ENCODE data around the gene PCSK5. TPM values are rescaled to one million over a fixed set of nuclear protein-coding genes. Genes with fewer than 3 reads are reported as not detected.

PCSK5 gene
- total RNA-seq, 1 experiment from 2014 or later, result 7.5 TPM

GRCh38 chr9:76166526-76166925 lies 276.1 kb downstream of the PCSK5 start:
- no peaks in the 10 kb centered on the region for H3K9me3 Mint-ChIP-seq
- Histone ChIP-seq H3K79me1 (ENCODE audit: insufficient read depth, low read depth, low read length, poor library complexity, severe bottlenecking) (no peaks in the 10 kb centered on the region), H3K56ac (ENCODE audit: insufficient read length, low read depth, low read length) (no peak overlapping the region), H2AFZ (ENCODE audit: low read length) (no peak overlapping the region), H3K14ac (ENCODE audit: insufficient read depth, low read length) (no peak overlapping the region), H3K27me3 (ENCODE audit: insufficient read depth, low read length) (no peaks in the 10 kb centered on the region), H3T11ph (ENCODE audit: low read length) (no peak overlapping the region), H4K5ac (ENCODE audit: insufficient read length, low read depth, low read length) (no peak overlapping the region), H3K23me2 (ENCODE audit: insufficient read length, low read depth, low read length, poor library complexity, severe bottlenecking) (no peaks in the 10 kb centered on the region), H2BK120ac (ENCODE audit: low read depth, low read length, poor library complexity, severe bottlenecking) (no peak overlapping the region), H2BK5ac (ENCODE audit: insufficient read length, low read length) (no peak overlapping the region), H3K18ac (ENCODE audit: insufficient read length, low read depth, low read length) (no peak overlapping the region), H2BK15ac (ENCODE audit: low read depth, low read length) (no peak overlapping the region), H3K9me3 (ENCODE audit: control insufficient read depth, low read depth, low read length) (no peaks in the 10 kb centered on the region), H3K27ac (ENCODE audit: insufficient read length, low read depth, low read length) (no peak overlapping the region), H3K9ac (ENCODE audit: extremely low read depth, insufficient read length, low read length) (no peak overlapping the region), H3K79me2 (ENCODE audit: insufficient read depth, low read length) (no peaks in the 10 kb centered on the region; the same call in 1 of the 2 replicates), H3K4me1 (ENCODE audit: insufficient read depth, low read length) (no peaks in the 10 kb centered on the region), H4K91ac (ENCODE audit: insufficient read length, low read depth, low read length) (no peak overlapping the region), H4K8ac (replicated peaks; ENCODE audit: insufficient read length, low read depth, low read length) (no peak overlapping the region), H4K20me1 (ENCODE audit: control insufficient read depth, insufficient read depth, insufficient read length) (no peaks in the 10 kb centered on the region), H3K4me2 (ENCODE audit: insufficient read depth, insufficient read length, low read length) (no peak overlapping the region), H3K4ac (ENCODE audit: low read depth, low read length) (no peak overlapping the region), H3K23ac (ENCODE audit: insufficient read length, low read depth, low read length) (no peak overlapping the region), H2BK12ac (ENCODE audit: insufficient read length, low read depth, low read length) (no peak overlapping the region), H2BK20ac (ENCODE audit: low read depth, low read length, poor library complexity, severe bottlenecking) (no peak overlapping the region), H2AK5ac (ENCODE audit: insufficient read length, low read length) (no peak overlapping the region)
- peaks cover 17 to 18% of the 10 kb centered on the region in 2 experiments for H3K4me1 Mint-ChIP-seq
- TF ChIP-seq CTCF (conservative IDR thresholded peaks at IDR 0.05), result no peak
- no peak overlapping the region for H3K4me3 Mint-ChIP-seq
- WGBS (ENCODE audit: extremely low coverage, insufficient read length, low lambda C conversion rate), result no CpG with 5 or more reads among the region's 2 CpGs
- H3K36me3 Mint-ChIP-seq (ENCODE audit: insufficient read depth in 1 of 3, low read depth in 3 of 3), result peaks cover 0 to 4% (median 3%) of the 10 kb centered on the region in 3 experiments; a peak in 2 of 7 replicates
- H3K27me3 Mint-ChIP-seq (ENCODE audit: low read depth), result no peaks in the 10 kb centered on the region
- no peak for DNase-seq
- no peak overlapping the region for H3K27ac Mint-ChIP-seq

All from H9 (cell line).